H54 (cell line): ENCODE results near the gene GAMT.
A peak's percentile ranks its signal among the peaks of the same experiment; 100 is the strongest.

Source experiments
- DNase-seq: peaks from one replicate; pipeline ENCODE4 v3.0.0; 2011; ENCODE audit warnings: low spot score, mixed read lengths; ENCODE audit not compliant: insufficient read length
- FAIRE-seq: peaks from 3 replicates; lab custom pipeline; 2011; peaks lifted over from hg19 to GRCh38; lab: Jason Lieb, UNC
- POLR2A ChIP-seq: IDR thresholded peaks from 2 replicates; pipeline ENCODE4 v1.6.1; 2011; ENCODE audit warnings: low read depth, mild to moderate bottlenecking, low read length

The GAMT gene

GRCh38 chr19:1408300-1409203 lies 7.2 kb upstream of the GAMT start:
- no peak for DNase-seq
- TF ChIP-seq POLR2A: no peak
- FAIRE-seq: no peak

GRCh38 chr19:1407528-1408299 lies 6.4 kb upstream of the GAMT start, which contains the start of gene DAZAP1:
Gene DAZAP1, plus strand, starts transcription at chr19:1407586. Its CDS starts 188 bp downstream, at chr19:1407774.
- DNase-seq (no peak), FAIRE-seq (no peak)
- TF ChIP-seq POLR2A: no peak

- DNase-seq: peak; percentile 96
- peak; percentile 66 for TF ChIP-seq POLR2A
- FAIRE-seq: peak; percentile 15
Measured at GRCh38 chr19:1406774-1407527, 5.6 kb upstream of the GAMT start.

- FAIRE-seq: no peak
- TF ChIP-seq POLR2A: no peak
- no peak for DNase-seq
Measured at GRCh38 chr19:1402411-1403070, 1.2 kb upstream of the GAMT start.

GRCh38 chr19:1401889-1402217 lies 511 bp upstream of the GAMT start:
- TF ChIP-seq POLR2A: no peak
- no peak for FAIRE-seq
- DNase-seq: no peak

GRCh38 chr19:1400281-1401137 lies 833 bp downstream of the GAMT start:
- DNase-seq: no peak
- no peak for FAIRE-seq
- no peak for TF ChIP-seq POLR2A

GRCh38 chr19:1399745-1400144 lies 1.6 kb downstream of the GAMT start:
- DNase-seq (no peak), FAIRE-seq (no peak)
- no peak for TF ChIP-seq POLR2A

GRCh38 chr19:1399079-1399478 lies 2.3 kb downstream of the GAMT start:
- DNase-seq (no peak), FAIRE-seq (no peak)
- TF ChIP-seq POLR2A: no peak

- FAIRE-seq (no peak), DNase-seq (no peak)
- no peak for TF ChIP-seq POLR2A
Measured at GRCh38 chr19:1397838-1398237, 3.5 kb downstream of the GAMT start.

- DNase-seq: no peak
- FAIRE-seq: no peak
- TF ChIP-seq POLR2A: no peak
Measured at GRCh38 chr19:1396768-1397679, 4.3 kb downstream of the GAMT start.

GRCh38 chr19:1396019-1396767 lies 5.1 kb downstream of the GAMT start:
- DNase-seq: no peak
- no peak for TF ChIP-seq POLR2A
- no peak for FAIRE-seq
